K562 (cell line): ENCODE measurements around the gene TMEM178A. TPM values are rescaled to one million over a fixed set of nuclear protein-coding genes. Genes with fewer than 3 reads are reported as not detected.

Source experiments
- FOXO4 ChIP-seq: fragments of 450-650 bp; formaldehyde crosslinking; IDR thresholded peaks from 2 replicates; pipeline ENCODE4 v1.4.0; 2020; ENCODE audit warnings: mild to moderate bottlenecking, moderate library complexity
- MEF2D ChIP-seq: conservative IDR thresholded peaks from 2 replicates; pipeline ENCODE4 v1.6.1; 2016; ENCODE audit warnings: low read depth, missing genetic modification characterization, missing compliant biosample characterization
- RBFOX2 ChIP-seq: fragments of 200-400 bp; formaldehyde crosslinking; IDR thresholded peaks from 2 replicates; pipeline ENCODE4 v1.6.1; 2017; ENCODE audit warnings: low read depth, mild to moderate bottlenecking, low read length, moderate library complexity
- RBM22 ChIP-seq: fragments of 200-400 bp; formaldehyde crosslinking; IDR thresholded peaks from 2 replicates; pipeline ENCODE4 v1.6.1; 2018; ENCODE audit warnings: low read length, low read depth; ENCODE audit not compliant: poor library complexity, severe bottlenecking
- THAP12 ChIP-seq: fragments of 250-450 bp; sonication (Bioruptor Pico); IDR thresholded peaks from 2 replicates; pipeline ENCODE4 v1.9.0; 2021; ENCODE audit warnings: mild to moderate bottlenecking, inconsistent platforms
- THRA ChIP-seq: fragments of 450-650 bp; IDR thresholded peaks from 2 replicates; pipeline ENCODE4 v1.6.1; 2017; ENCODE audit warnings: mild to moderate bottlenecking, moderate library complexity
- polyA plus RNA-seq, 8 experiments: library from polyadenylated mRNA; depleted of rRNA in 4 of 8; stranded (reverse) in 5 of 8; unstranded in 3 of 8; fragments of >200 nt; fragmentation: Nextera tagmentation in 2 of 8; fragmentation: Illumina TruSeq in 1 of 8; extraction: Ambion mirVana in 2 of 8; extraction: Trizol in 1 of 8; gene quantifications; 2 replicates each; pipeline versions ENCODE4 v1.2.1 to v1.2.3, GENCODE V29; 2011 to 2014; ENCODE audit warnings: inconsistent platforms in 1 of 8, missing spikeins in 1 of 8
- total RNA-seq, 7 experiments: library from RNA; depleted of rRNA in 6 of 7; stranded (reverse); fragments of >200 nt in 6 of 7; fragmentation: Illumina TruSeq in 2 of 7; extraction: Trizol in 2 of 7; gene quantifications; 2 replicates each; pipeline versions ENCODE4 v1.2.1 to v1.2.3, GENCODE V29; 2011 to 2021; ENCODE audit warnings: low replicate concordance in 1 of 7

TMEM178A gene
- total and polyA plus RNA-seq, 9 of the 15 experiments (the other 6 are each of a cell fraction or from before 2014, with no cell fraction given), result 0.04 to 0.17 TPM; not detected in 7

DNA sequence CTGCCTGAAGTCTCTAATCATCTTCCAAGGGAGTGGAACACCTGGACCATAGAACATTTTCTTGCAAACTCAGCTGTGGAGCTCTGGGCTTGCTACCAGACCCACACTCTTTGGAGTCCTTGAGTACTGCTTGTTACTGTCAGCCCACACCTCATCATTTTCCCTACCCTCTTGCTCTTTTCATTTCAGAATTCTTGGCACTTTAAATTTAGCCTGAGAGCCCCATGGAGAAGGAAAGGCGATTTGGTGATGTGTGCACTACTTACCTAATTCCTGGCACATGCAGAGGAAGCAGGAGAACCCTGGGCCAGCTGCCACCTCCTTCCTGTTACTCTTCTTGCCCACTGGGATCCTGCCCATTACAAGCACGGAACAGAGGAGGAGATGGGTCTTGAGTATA, 31.7 kb downstream of the TMEM178A start (continued):
- TF ChIP-seq RBFOX2 (no peak), MEF2D (no peak), FOXO4 (CRISPR knock-in tag) (no peak), THRA (no peak), THAP12 (CRISPR knock-in tag) (no peak), RBM22 (no peak)
- TF ChIP-seq, all 486 proteins: peak for 0
